Stimulated activated CD8-positive, alpha-beta memory T cell treated with anti-CD3 and anti-CD28 coated beads, Interleukin-15, amount 100 ng/mL, for 48 hours (primary cell): ENCODE data around the gene PIBF1.

Source experiments
- DNase-seq, 2 donors: peaks; one replicate each; pipeline ENCODE4 v3.0.0-alpha.2; 2020; ENCODE audit warnings: low read depth in 2 of 2

PIBF1 gene

DNA sequence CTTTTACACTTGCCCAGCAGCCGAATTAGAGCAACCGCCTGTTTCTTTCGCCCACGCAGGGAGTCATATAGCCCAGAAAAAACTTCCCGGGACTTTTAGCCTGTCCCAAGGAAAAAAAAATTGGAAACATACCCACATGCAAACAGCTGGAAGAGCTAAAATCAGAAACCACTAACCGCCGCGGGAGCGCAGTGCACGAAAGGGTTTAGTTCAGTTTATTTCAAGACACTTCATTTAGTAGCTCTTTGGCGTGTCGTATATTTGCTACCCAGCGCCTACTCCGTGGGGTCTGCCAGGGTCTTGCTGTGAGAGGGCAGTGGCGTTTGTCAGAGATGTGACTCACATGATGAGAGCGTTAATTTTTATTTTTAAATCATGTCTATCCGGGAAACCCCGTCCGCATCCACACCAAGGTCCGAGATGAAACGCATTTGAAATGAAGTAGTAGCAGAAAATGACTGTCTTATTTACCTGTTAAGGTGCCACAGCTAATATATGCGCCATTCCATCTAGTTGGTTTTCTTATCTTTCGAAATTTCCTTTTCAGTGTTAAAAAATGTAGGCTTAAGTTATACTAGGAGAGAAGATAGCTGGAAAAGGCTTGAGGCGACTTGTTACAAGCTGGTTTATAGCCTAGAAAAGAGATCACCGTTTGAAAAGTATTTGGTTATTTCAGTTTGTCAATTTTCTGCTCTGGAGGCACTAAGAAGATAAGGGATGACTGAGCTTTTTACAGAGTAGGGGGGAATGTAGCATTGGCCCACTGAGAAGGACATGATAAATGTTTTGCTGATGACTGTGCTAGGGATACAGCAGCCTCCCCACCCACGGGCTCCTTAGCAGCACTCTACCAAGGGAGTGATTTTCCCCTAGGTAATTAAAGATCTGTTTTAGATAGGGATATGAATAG, 278.6 kb downstream of the PIBF1 start:
- no peak for DNase-seq

DNA sequence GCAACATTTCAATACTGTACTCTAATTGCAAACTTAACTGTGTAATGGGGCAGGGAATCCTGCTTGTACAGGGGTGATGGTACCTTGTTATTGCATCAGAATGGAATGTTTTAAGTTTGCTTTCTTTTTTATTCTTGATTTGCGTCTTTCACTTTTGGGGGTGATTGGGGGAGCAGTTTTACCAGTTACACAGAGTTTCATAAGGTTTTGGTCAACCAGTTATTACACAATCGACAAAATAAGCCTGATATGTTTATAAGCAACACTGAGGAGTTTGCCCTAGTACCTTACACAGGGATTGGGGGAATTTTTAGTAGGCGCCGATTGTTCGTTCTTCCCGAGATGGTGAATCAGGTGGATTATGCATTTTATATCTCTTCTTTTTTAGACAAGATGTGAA, 279.5 kb downstream of the PIBF1 start:
- no peak for DNase-seq

GRCh38 chr13:73061876-73062275, 279.9 kb downstream of the PIBF1 start:
- no peak for DNase-seq

GRCh38 chr13:73062468-73062867, 280.5 kb downstream of the PIBF1 start:
- no peak for DNase-seq

DNA sequence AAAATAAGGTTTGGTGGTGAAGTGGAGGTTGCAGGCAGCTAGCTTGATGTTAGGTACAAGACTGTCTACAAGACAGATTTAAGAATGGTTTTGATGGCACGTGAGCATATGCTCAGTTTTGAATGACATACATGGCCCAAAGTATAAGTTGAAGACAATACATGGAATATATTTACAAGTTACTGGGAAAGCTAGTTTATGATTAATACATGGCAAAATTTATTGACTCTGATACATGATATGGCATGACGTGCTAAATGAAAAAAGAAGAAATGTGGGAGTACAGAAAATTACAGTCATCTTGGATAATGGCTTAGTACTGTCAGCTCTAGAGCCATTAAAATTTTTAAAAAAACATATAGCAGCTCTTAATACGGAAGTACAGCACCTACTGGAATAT, 281.2 kb downstream of the PIBF1 start:
- DNase-seq: no peak

DNA sequence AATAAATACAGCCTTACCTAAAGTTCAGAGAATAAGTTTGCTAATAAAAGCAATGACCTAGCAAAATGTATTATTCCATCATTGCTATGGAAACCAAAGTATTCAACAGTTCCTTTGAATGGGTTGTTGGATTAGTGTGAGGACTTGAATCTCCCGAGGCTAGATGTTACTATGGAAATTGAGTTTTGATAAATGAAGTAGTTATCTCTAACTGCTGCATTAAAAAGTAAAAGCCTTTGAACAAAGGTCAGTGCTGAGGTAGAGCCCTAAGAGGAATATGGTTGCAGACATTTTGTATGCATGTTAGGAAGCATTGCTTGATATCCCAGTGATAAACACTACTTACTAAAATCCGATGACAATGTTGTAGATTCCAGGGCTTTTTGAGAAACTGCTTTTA, 283.1 kb downstream of the PIBF1 start:
- DNase-seq: no peak

GRCh38 chr13:73065665-73066340, 283.9 kb downstream of the PIBF1 start:
- no peak for DNase-seq
